ENCODE data around the gene SLC27A3.

DNA sequence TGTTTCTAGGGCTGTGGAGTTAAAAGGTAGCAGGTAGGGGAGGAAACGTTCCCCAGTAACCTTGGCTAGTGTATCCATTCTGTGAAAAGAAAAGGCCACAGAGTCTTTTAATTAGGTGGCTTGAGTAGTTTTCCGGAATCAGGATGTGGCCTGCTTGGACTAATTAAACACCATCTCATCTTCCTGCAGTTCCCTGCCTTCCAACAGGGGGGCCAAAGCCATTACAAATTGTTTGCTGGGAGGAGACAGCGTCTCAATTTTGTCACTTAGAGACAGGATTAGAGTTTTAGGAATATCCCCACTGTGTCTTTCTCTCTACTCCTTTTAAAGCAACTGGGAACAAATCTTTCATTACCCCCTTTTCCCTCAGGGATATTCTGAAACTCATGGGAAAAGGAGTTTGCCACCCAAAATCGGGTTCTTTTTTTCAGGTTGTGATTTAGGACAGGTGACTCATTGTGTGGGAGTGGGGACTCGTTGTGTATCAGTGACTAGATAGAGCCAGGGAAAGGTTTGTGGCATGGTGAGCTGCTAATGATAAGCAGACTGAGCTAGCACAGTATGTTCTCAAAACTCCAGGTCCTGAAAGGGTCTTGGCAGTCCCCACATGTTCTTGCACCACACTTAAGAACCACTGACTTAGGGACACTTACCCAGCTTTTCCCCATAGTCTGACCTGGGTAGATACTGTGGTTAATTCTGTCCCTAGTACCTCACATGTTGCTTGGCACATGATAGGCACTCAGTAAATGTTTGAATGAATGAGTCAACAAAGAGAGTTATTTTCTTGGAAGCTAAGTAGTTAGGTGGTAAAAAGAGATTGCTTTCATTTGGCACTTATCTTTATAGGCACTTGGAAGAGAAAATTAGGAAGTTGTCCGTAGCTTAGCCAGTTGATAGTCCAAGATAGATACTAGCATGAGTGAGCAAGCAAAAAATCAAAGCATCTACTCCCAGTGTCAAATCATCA lies 24.9 kb upstream of the SLC27A3 start:
- no peak for TF ChIP-seq EZH2 (IDR thresholded peaks at IDR 0.05; ENCODE audit: borderline replicate concordance, low read depth, low read length, poor library complexity, severe bottlenecking)
- TF ChIP-seq CTCF (conservative IDR thresholded peaks at IDR 0.05; ENCODE audit: low read depth, low read length) = no peak

Measured in A673 (cell line).